OCI-LY7 (cell line): Measurements from ENCODE around the gene PTPRS. TPM values are rescaled to one million over a fixed set of nuclear protein-coding genes. Genes with fewer than 3 reads are reported as not detected.

Source experiments
- BruUV-seq: library from RNA; stranded (reverse); fragments of 400-500 nt; replicated peaks from 2 replicates; lab custom pipeline; 2021; lab: Mats Ljungman, UMichigan
- CTCF ChIA-PET: fragments of 300-600 bp; sonication (Branson Sonifier 250); formaldehyde crosslinking; loops from one replicate; lab custom pipeline; 2022; ENCODE audit warnings: antibody characterized with exemption; ENCODE audit not compliant: unreplicated experiment; lab: Charles Lee
- POLR2A ChIA-PET: fragments of 300-600 bp; sonication (Branson Sonifier 250); formaldehyde crosslinking; loops from one replicate; lab custom pipeline; 2022; ENCODE audit warnings: antibody characterized with exemption; lab: Charles Lee
- DNase-seq: peaks from one replicate; pipeline ENCODE4 v3.0.0-alpha.2; 2015; ENCODE audit warnings: low spot score
- H2AFZ ChIP-seq: fragments of 200-600 bp; sonication (generic), shearing (Covaris generic); 2 replicates; pipeline ENCODE4 v1.6.1; 2014; ENCODE audit warnings: mild to moderate bottlenecking, antibody characterized with exemption, low read length, moderate library complexity
- H3K27ac ChIP-seq: fragments of 200-600 bp; sonication (generic); 2 replicates; pipeline ENCODE4 v1.5.1; 2014; ENCODE audit warnings: mixed run types, low read depth, mild to moderate bottlenecking, moderate library complexity, low read length, inconsistent platforms; ENCODE audit not compliant: poor library complexity, severe bottlenecking
- H3K36me3 ChIP-seq: fragments of 200-600 bp; sonication (generic); 2 replicates; pipeline ENCODE4 v1.6.1; 2014; ENCODE audit warnings: mild to moderate bottlenecking, antibody characterized with exemption, low read length, moderate library complexity, mixed read lengths; ENCODE audit not compliant: insufficient read depth
- H3K4me1 ChIP-seq: fragments of 200-600 bp; sonication (generic); 2 replicates; pipeline ENCODE4 v1.5.1; 2014; ENCODE audit warnings: mild to moderate bottlenecking, low read length; ENCODE audit not compliant: insufficient read depth, poor library complexity, severe bottlenecking
- H3K4me2 ChIP-seq: fragments of 200-600 bp; sonication (generic); 2 replicates; pipeline ENCODE4 v1.6.1; 2014; ENCODE audit warnings: mild to moderate bottlenecking, low read length
- H3K4me3 ChIP-seq: fragments of 200-600 bp; sonication (generic); 2 replicates; pipeline ENCODE4 v1.5.1; 2014; ENCODE audit warnings: mild to moderate bottlenecking, low read depth, low read length; ENCODE audit not compliant: poor library complexity, severe bottlenecking
- H3K79me2 ChIP-seq: fragments of 200-600 bp; sonication (generic); 2 replicates; pipeline ENCODE4 v1.6.1; 2016; ENCODE audit warnings: low read depth, mild to moderate bottlenecking, low read length, moderate library complexity, mixed read lengths; ENCODE audit not compliant: insufficient read depth
- H3K9me2 ChIP-seq: fragments of 200-600 bp; sonication (generic); 2 replicates; pipeline ENCODE4 v1.6.1; 2016; ENCODE audit warnings: mild to moderate bottlenecking, low read length, mixed read lengths; ENCODE audit not compliant: insufficient read depth
- H3K9me3 ChIP-seq: fragments of 200-600 bp; sonication (generic); 2 replicates; pipeline ENCODE4 v1.6.1; 2014; ENCODE audit warnings: mild to moderate bottlenecking, mixed run types, low read length, mixed read lengths
- H4K20me1 ChIP-seq: fragments of 200-600 bp; sonication (generic); 2 replicates; pipeline ENCODE4 v1.6.1; 2014; ENCODE audit warnings: mild to moderate bottlenecking, antibody characterized with exemption, low read length, moderate library complexity, mixed read lengths; ENCODE audit not compliant: insufficient read depth
- EZH2phosphoT487 ChIP-seq: fragments of 200-600 bp; sonication (generic); IDR thresholded peaks from 2 replicates; pipeline ENCODE4 v1.6.1; 2018; ENCODE audit warnings: low read depth, borderline replicate concordance, mild to moderate bottlenecking, mixed run types, antibody characterized with exemption, low read length, moderate library complexity, mixed read lengths
- intact Hi-C: fragments of 100-400 bp; cut with micrococcal nuclease; formaldehyde crosslinking; loops from one replicate; pipeline ENCODE4 v1.10.0; 2022; ENCODE audit not compliant: unreplicated experiment
- total RNA-seq, 2 experiments: library from RNA; depleted of rRNA in 1 of 2; stranded (reverse); fragments of >200 nt in 1 of 2; shearing (Covaris generic) in 1 of 2; gene quantifications; 2 replicates each; pipeline ENCODE4 v1.2.3, GENCODE V29; 2014 to 2022
- TF ChIP-seq, protein P1 (sequence below): fragments of 200-600 bp; sonication (generic); conservative IDR thresholded peaks from 2 replicates; pipeline ENCODE4 v1.5.1; 2014; ENCODE audit warnings: mild to moderate bottlenecking, antibody characterized with exemption, low read length, moderate library complexity, mixed read lengths

PTPRS gene
- total RNA-seq, 2 experiments from 2014 or later: 48.5 to 88.7 TPM

DNA sequence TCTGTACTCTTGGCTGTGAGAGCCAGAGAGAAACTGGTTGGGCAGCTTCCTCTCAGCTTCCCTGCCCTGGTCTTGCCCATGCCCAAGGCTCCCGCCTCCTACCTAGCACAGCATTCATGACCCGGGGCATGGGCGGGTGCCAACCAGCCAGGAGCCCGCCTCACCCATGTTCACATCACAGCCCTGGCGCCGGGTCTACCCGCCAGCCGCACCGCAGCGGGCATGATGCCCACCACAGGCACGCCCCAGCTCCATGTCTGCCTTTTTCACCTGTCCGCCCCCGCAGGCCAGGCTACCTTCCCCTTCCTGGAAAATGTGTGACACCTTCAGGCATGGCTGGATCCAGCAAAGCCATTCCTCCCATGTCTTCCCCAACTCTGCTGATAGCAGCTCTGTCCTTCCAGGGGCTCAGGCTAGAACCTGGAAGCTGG is 42.1 kb downstream of the PTPRS start:
- no peak overlapping the region for H3K4me2 ChIP-seq
- H3K27ac ChIP-seq: no peak overlapping the region
- no peak overlapping the region for H3K4me3 ChIP-seq
- no peak for DNase-seq
- H3K79me2 ChIP-seq: no peaks in the 10 kb centered on the region
- H3K4me1 ChIP-seq: peaks cover 5% of the 10 kb centered on the region
- no peaks in the 10 kb centered on the region for H3K9me2 ChIP-seq
- no peaks in the 10 kb centered on the region for H4K20me1 ChIP-seq
- CTCF ChIA-PET: no interaction called here
- intact Hi-C loops: no loop called here
- no peak for TF ChIP-seq EZH2phosphoT487
- TF ChIP-seq, protein P1, sequence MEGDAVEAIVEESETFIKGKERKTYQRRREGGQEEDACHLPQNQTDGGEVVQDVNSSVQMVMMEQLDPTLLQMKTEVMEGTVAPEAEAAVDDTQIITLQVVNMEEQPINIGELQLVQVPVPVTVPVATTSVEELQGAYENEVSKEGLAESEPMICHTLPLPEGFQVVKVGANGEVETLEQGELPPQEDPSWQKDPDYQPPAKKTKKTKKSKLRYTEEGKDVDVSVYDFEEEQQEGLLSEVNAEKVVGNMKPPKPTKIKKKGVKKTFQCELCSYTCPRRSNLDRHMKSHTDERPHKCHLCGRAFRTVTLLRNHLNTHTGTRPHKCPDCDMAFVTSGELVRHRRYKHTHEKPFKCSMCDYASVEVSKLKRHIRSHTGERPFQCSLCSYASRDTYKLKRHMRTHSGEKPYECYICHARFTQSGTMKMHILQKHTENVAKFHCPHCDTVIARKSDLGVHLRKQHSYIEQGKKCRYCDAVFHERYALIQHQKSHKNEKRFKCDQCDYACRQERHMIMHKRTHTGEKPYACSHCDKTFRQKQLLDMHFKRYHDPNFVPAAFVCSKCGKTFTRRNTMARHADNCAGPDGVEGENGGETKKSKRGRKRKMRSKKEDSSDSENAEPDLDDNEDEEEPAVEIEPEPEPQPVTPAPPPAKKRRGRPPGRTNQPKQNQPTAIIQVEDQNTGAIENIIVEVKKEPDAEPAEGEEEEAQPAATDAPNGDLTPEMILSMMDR: no peak
- no peaks in the 10 kb centered on the region for H3K9me3 ChIP-seq
- no peaks in the 10 kb centered on the region for H3K36me3 ChIP-seq
- no TSS peak for BruUV-seq
- no peak overlapping the region for H2AFZ ChIP-seq
- POLR2A ChIA-PET: no interaction called here

DNA sequence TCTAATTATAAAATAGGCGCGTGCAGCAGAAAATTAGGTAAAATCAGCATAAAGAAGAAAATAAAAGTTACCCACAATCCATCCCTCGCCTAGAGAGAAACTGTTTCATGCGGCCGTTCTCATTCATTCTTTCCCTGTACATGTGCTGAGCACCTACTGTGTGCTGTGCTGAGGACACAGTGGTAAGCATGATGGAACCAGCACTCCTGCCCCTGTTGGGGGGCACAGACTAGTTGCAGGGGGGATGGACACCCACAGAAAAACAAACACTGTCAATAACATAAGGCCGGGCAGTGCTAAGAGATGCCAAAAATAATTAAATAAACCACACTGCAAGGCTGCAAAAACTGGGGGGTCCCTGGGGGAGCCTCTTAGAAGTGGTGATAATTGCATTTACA is 43.3 kb downstream of the PTPRS start:
- DNase-seq: no peak
- Histone ChIP-seq H3K4me3 (no peak overlapping the region), H4K20me1 (no peaks in the 10 kb centered on the region), H3K9me2 (no peaks in the 10 kb centered on the region), H3K79me2 (no peaks in the 10 kb centered on the region), H3K4me2 (no peak overlapping the region), H3K36me3 (no peaks in the 10 kb centered on the region), H3K4me1 (peaks cover 9% of the 10 kb centered on the region), H2AFZ (no peak overlapping the region), H3K27ac (no peak overlapping the region), H3K9me3 (no peaks in the 10 kb centered on the region)
- intact Hi-C loops: no loop called here
- ChIA-PET POLR2A (no interaction called here), CTCF (no interaction called here)
- TF ChIP-seq, protein P1: no peak
- TF ChIP-seq EZH2phosphoT487: no peak
- no TSS peak for BruUV-seq

DNA sequence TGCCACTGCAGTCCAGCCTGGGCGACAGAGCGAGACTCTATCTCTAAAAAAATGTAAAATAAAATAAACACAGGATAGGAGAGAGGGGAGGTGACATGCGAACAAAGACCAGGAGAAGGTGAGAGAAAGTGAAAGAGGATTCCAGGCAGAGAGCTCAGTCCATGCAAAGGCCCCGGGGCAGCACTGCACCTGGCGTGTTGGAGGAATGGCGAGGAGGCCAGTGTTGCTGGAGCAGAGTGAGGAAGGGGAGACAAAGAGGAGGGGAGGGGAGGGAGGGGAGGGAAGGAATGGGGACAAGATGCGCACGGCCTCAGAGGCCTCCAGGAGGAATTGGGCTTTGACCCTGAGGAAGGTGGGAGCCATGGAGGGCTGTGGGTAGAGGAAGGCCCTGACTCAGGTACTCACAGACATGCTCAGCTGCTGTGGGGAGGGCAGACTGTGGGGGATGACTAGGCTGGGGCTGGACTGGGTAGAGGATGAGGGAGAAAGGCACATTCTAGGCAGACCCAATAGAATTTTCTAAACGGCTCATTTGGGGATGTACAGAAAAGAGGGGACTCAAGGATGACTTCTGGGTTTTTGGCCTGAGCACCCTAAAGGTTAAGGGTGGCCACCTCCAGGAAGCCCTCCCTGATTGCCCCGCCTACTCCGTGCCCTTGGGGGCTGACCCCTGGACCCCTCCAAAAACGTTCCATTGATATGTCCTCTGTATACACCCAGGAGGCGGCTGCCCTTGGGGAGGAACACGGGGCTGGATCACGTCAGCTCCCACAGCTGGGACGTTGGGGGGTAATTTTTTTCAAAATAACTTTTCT is 43.9 kb downstream of the PTPRS start:
- no peak for DNase-seq
- H2AFZ ChIP-seq: no peak overlapping the region
- H3K4me1 ChIP-seq: peaks cover 15% of the 10 kb centered on the region
- TF ChIP-seq EZH2phosphoT487: no peak
- TF ChIP-seq, protein P1: no peak
- POLR2A ChIA-PET: no interaction called here
- H3K4me2 ChIP-seq: no peak overlapping the region
- H3K9me3 ChIP-seq: no peaks in the 10 kb centered on the region
- no peaks in the 10 kb centered on the region for H3K9me2 ChIP-seq
- BruUV-seq: no TSS peak
- no peak overlapping the region for H3K4me3 ChIP-seq
- H3K79me2 ChIP-seq: no peaks in the 10 kb centered on the region
- intact Hi-C loops: no loop called here
- no peak overlapping the region for H3K27ac ChIP-seq
- no peaks in the 10 kb centered on the region for H3K36me3 ChIP-seq
- CTCF ChIA-PET: no interaction called here
- H4K20me1 ChIP-seq: no peaks in the 10 kb centered on the region
